Body of pancreas (tissue), 4 donors: ENCODE results near the gene NRP1. TPM values are rescaled to one million over a fixed set of nuclear protein-coding genes. Genes with fewer than 3 reads are reported as not detected.
A peak's percentile ranks its signal among the peaks of the same experiment; 100 is the strongest.

ENCODE experiments used
- ATAC-seq: fragments of 150-250 bp; one replicate; pipeline ENCODE4 v1.9.1; 2016
- DNase-seq, 4 donors: peaks; one replicate each; pipeline ENCODE4 v3.0.0-alpha.2; 2019
- H3K27ac ChIP-seq, 4 donors: fragments of 200-600 bp; sonication (generic); 1 replicate in 3 of 4; 2 replicates in 1 of 4; pipeline versions ENCODE4 v1.5.1 to v1.6.1; 2016 to 2019; ENCODE audit warnings: mild to moderate bottlenecking in 1 of 4, mixed read lengths in 1 of 4, moderate library complexity in 1 of 4
- H3K27me3 ChIP-seq, 2 donors: fragments of 200-600 bp; sonication (generic); one replicate each; pipeline ENCODE4 v1.6.0; 2016; ENCODE audit warnings: mild to moderate bottlenecking in 1 of 2
- H3K36me3 ChIP-seq, 2 donors: fragments of 200-600 bp; sonication (generic); replicated peaks in 1 of 2; 2 replicates each; pipeline ENCODE4 v1.5.1; 2016; ENCODE audit warnings: low read depth in 2 of 2; ENCODE audit not compliant: insufficient read depth in 1 of 2
- H3K4me1 ChIP-seq: fragments of 200-600 bp; sonication (generic); one replicate; pipeline ENCODE4 v1.6.0; 2016
- H3K4me3 ChIP-seq, 2 donors: fragments of 200-600 bp; sonication (generic); 1 replicate in 1 of 2; 2 replicates in 1 of 2; pipeline ENCODE4 v1.5.1; 2016 to 2019
- H3K9me3 ChIP-seq, 3 donors: fragments of 200-600 bp; sonication (generic); 1 replicate in 2 of 3; 2 replicates in 1 of 3; pipeline ENCODE4 v1.5.1; 2016
- POLR2A ChIP-seq, 3 donors: fragments of 450-650 bp; IDR thresholded peaks; one replicate each; pipeline ENCODE4 v1.6.1; 2016; ENCODE audit warnings: antibody characterized with exemption in 3 of 3, mild to moderate bottlenecking in 2 of 3
- WGBS, 2 donors: methylation state at CpG; one replicate each; pipeline ENCODE4 v1.1.5; 2017; 5-methylcytosine and 5-hydroxymethylcytosine counted together
- intact Hi-C: fragments of 100-400 bp; cut with DNase I; formaldehyde crosslinking; loops from one replicate; pipeline ENCODE4 v1.15.1; 2023
- total RNA-seq, 2 donors: library from RNA; depleted of rRNA; stranded (reverse); fragments of >200 nt; gene quantifications; one replicate each; pipeline ENCODE4 v1.1.0, GENCODE V29; 2016
- TF ChIP-seq, protein P1 (sequence below), 7 experiments: fragments of 450-650 bp in 4 of 7; fragments of 200-600 bp in 3 of 7; sonication (generic) in 3 of 7; IDR thresholded peaks; one replicate each; pipeline ENCODE4 v1.5.1; 2016 to 2019; ENCODE audit warnings: antibody characterized with exemption in 7 of 7

The NRP1 gene
- total RNA-seq, 2 donors from 2014 or later = 37.6 to 62.6 TPM

DNA sequence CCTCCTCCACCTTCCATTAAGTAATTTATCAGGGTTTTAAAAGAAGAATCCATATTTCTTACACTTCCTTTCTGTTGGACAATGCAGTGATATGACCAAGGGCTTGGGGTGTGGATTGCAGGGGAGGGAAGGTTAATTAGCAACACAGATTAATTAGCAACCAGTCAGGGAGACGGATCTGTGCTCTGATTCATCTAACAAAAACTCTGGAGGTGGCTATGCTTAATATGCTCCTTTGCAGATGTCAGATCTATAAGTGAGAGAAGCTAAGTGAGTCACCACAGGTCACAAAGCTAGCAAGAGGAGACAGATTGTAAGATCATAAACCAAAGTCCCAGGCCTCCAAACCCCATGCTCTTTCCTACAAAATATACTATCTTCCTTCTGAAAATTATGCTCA, 197.7 kb downstream of the NRP1 start:
- WGBS, 2 donors = 6 to 10% methylated on average over 1 of the region's 1 CpG

DNA sequence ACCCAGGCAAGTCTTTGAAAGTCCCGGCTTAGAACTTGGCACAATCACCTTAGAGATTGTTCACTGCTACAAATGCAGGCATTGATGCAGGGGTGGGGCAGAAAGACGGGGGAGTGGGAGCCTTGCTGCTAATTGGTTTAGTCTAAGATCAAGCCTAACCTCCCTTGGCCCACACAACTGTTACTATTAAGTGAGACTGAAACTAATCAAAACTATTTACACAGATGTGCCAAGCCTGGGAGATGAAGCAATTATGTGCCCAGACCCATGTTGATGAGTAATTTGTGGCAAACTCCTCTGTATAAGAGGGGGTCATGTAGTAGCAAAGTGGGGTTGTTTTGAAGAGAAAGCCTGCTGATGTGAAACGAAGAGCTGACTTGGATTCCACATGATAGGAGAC, 198.2 kb downstream of the NRP1 start:
- intact Hi-C loops = no loop called here
- 66 to 77% methylated on average over 3 of the region's 3 CpGs for WGBS, 2 donors
- H3K4me3 ChIP-seq = no peak overlapping the region
- peak overlapping the region in 2 of 4 donors; percentile 15 to 43 for H3K27ac ChIP-seq
- H3K27me3 ChIP-seq = no peaks in the 10 kb centered on the region
- ATAC-seq (no peak), DNase-seq (no peak)
- H3K36me3 ChIP-seq = no peaks in the 10 kb centered on the region
- no peaks in the 10 kb centered on the region for H3K9me3 ChIP-seq
- peaks cover 4% of the 10 kb centered on the region for H3K4me1 ChIP-seq
- TF ChIP-seq, protein P1, sequence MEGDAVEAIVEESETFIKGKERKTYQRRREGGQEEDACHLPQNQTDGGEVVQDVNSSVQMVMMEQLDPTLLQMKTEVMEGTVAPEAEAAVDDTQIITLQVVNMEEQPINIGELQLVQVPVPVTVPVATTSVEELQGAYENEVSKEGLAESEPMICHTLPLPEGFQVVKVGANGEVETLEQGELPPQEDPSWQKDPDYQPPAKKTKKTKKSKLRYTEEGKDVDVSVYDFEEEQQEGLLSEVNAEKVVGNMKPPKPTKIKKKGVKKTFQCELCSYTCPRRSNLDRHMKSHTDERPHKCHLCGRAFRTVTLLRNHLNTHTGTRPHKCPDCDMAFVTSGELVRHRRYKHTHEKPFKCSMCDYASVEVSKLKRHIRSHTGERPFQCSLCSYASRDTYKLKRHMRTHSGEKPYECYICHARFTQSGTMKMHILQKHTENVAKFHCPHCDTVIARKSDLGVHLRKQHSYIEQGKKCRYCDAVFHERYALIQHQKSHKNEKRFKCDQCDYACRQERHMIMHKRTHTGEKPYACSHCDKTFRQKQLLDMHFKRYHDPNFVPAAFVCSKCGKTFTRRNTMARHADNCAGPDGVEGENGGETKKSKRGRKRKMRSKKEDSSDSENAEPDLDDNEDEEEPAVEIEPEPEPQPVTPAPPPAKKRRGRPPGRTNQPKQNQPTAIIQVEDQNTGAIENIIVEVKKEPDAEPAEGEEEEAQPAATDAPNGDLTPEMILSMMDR (IDR thresholded peaks at IDR 0.05) = no peak
- TF ChIP-seq POLR2A (IDR thresholded peaks at IDR 0.05) = no peak

More for the DNA sequence above, 197.7 kb downstream of the NRP1 start:
- TF ChIP-seq, protein P1 (IDR thresholded peaks at IDR 0.05) = no peak
- Histone ChIP-seq H3K27ac (peak overlapping the region in 2 of 4 donors; percentile 15 to 43), H3K9me3 (no peaks in the 10 kb centered on the region), H3K4me1 (peaks cover 4% of the 10 kb centered on the region), H3K36me3 (no peaks in the 10 kb centered on the region), H3K27me3 (no peaks in the 10 kb centered on the region), H3K4me3 (no peak overlapping the region)
- intact Hi-C loops = no loop called here
- DNase-seq (no peak), ATAC-seq (no peak)

DNA sequence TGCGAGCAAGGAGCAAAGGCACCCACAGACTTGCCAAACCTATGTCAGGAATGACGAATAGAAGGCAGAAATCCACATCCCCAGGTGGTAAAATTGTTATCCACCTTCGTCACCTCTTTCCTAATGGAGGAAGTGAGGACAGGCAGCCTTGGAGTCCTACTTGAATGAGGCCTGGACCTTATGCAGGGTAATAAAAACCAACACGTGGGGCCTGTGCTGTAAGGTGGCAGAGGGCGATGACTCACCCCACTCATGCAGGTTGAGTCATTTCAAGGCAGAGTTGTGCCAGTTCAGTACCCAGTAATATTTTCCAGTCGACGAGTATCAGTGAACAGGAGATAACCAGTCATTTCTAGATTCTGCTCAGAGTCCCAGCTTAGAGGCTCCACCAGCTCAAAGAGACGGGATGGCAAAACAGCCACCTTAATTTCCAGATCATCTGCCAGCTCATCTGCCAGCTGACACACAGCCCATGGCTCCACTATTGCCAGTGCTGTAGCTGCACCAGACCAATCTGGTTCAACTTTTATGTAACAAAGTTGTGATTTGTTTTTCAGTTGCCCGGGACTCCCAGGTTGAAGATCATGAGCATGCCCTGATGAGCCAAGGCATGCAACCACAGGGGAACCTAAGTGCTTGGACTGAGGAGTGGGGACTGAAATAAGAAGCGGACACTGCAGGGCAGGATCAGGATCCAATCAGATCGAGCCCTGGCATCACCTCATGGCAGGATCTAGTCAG, 200.3 kb downstream of the NRP1 start:
- H3K27ac ChIP-seq = peak overlapping the region; percentile 58 to 86 (median 82)
- intact Hi-C loops = no loop called here
- ATAC-seq (peak; percentile 93), DNase-seq (peak; percentile 64 to 88 (median 76))
- no peaks in the 10 kb centered on the region for H3K9me3 ChIP-seq
- no peaks in the 10 kb centered on the region for H3K27me3 ChIP-seq
- H3K4me3 ChIP-seq = no peak overlapping the region
- H3K36me3 ChIP-seq = no peaks in the 10 kb centered on the region
- 56 to 64% methylated on average over 11 of the region's 11 CpGs for WGBS, 2 donors
- TF ChIP-seq, protein P1 (IDR thresholded peaks at IDR 0.05) = no peak
- TF ChIP-seq POLR2A (IDR thresholded peaks at IDR 0.05) = peak in 2 of 3 donors; percentile 42 to 60
- H3K4me1 ChIP-seq = peaks cover 15% of the 10 kb centered on the region

DNA sequence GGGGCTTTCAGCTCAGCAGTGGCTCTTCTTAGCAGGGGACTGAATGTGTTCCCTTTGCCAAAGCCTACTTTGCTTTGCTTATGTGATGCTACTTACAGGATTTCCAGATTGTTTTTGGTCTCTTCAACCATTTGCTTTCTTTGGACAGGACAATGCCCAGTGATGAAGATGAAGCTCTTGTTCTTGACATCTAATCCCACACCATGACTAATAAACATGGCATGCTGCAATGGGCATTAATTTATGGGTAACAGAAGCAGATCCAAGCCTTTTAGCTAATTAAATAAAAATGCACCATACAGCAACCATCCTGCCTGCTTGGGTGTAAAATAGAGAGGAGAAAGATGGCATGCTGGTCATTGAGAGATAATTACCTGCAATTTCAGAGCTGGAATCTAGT, 200.9 kb downstream of the NRP1 start:
- no peaks in the 10 kb centered on the region for H3K9me3 ChIP-seq
- TF ChIP-seq POLR2A (IDR thresholded peaks at IDR 0.05) = no peak
- TF ChIP-seq, protein P1 (IDR thresholded peaks at IDR 0.05) = no peak
- peak; percentile 1 for ATAC-seq
- no peak for DNase-seq
- H3K27me3 ChIP-seq = no peaks in the 10 kb centered on the region
- H3K4me1 ChIP-seq = peaks cover 15% of the 10 kb centered on the region
- H3K36me3 ChIP-seq = no peaks in the 10 kb centered on the region
- H3K4me3 ChIP-seq = no peak overlapping the region
- peak overlapping the region; percentile 10 to 85 (median 76) for H3K27ac ChIP-seq
- intact Hi-C loops = no loop called here

DNA sequence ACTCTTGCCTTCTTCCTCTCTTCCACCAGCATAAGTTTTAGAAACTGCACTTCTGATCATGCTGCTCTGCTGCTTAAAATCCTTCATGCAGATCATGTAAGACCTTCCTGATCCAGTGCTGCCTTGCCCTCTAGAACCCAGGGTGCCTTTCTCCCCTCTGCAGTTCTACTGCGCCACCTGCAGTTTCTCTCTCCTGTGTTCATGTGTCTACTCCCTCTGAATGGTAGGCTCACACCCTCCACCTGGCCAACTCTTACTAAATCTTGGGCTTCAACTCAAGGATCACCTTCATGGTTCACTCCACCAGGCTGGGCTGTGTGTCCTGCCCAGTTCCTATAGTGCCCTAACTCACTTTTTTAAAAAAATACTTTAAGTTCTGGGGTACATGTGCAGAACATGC, 201.8 kb downstream of the NRP1 start:
- Histone ChIP-seq H3K4me3 (no peak overlapping the region), H3K9me3 (no peaks in the 10 kb centered on the region), H3K27me3 (no peaks in the 10 kb centered on the region), H3K4me1 (peaks cover 15% of the 10 kb centered on the region), H3K27ac (peak overlapping the region in 3 of 4 donors; percentile 70 to 85 (median 82)), H3K36me3 (no peaks in the 10 kb centered on the region)
- intact Hi-C loops = no loop called here
- no peak for ATAC-seq
- no peak for DNase-seq
- WGBS, 2 donors = 74 to 87% methylated on average over 1 of the region's 1 CpG
- TF ChIP-seq, protein P1 (IDR thresholded peaks at IDR 0.05) = no peak
- TF ChIP-seq POLR2A (IDR thresholded peaks at IDR 0.05) = no peak
